Kidney (tissue), 14 donors: ENCODE measurements around the gene RXFP3. TPM values are rescaled to one million over a fixed set of nuclear protein-coding genes. Genes with fewer than 3 reads are reported as not detected.

Source experiments
- DNase-seq, 5 donors: peaks; one replicate each; pipeline ENCODE4 v3.0.0-alpha.2; 2013 to 2020
- FAIRE-seq: peaks from 2 replicates; lab custom pipeline; 2012; peaks lifted over from hg19 to GRCh38; lab: Jason Lieb, UNC
- H3K27ac ChIP-seq, 2 donors: one replicate each; pipeline ENCODE4 v1.7.0; 2013; ENCODE audit warnings: low read depth in 2 of 2, low read length in 2 of 2, inconsistent platforms in 1 of 2
- H3K27me3 ChIP-seq: one replicate; pipeline ENCODE4 v1.7.1; 2013; ENCODE audit warnings: low read length, inconsistent platforms; ENCODE audit not compliant: control insufficient read depth, insufficient read depth
- H3K36me3 ChIP-seq, 3 donors: one replicate each; pipeline versions ENCODE4 v1.7.0 to v1.7.1; 2013; ENCODE audit warnings: low read length in 3 of 3, control low read depth in 1 of 3, inconsistent platforms in 1 of 3; ENCODE audit not compliant: insufficient read depth in 3 of 3, control insufficient read depth in 2 of 3
- H3K4me1 ChIP-seq, 3 donors: one replicate each; pipeline versions ENCODE4 v1.7.0 to v1.7.1; 2013; ENCODE audit warnings: low read length in 3 of 3, inconsistent platforms in 1 of 3, low read depth in 1 of 3; ENCODE audit not compliant: control insufficient read depth in 2 of 3, insufficient read depth in 2 of 3
- H3K4me3 ChIP-seq, 3 donors: one replicate each; pipeline versions ENCODE4 v1.7.0 to v1.8.1; 2013; ENCODE audit warnings: low read length in 3 of 3, control low read depth in 1 of 3, inconsistent platforms in 1 of 3
- H3K9ac ChIP-seq, 3 donors: one replicate each; pipeline versions ENCODE4 v1.7.0 to v1.7.1; 2013; ENCODE audit warnings: low read length in 3 of 3, control low read depth in 1 of 3, inconsistent platforms in 1 of 3
- H3K9me3 ChIP-seq, 3 donors: one replicate each; pipeline versions ENCODE4 v1.7.0 to v1.7.1; 2013; ENCODE audit warnings: low read length in 3 of 3, control low read depth in 1 of 3, inconsistent platforms in 1 of 3; ENCODE audit not compliant: control insufficient read depth in 2 of 3, insufficient read depth in 1 of 3
- CTCF ChIP-seq: IDR thresholded peaks from 3 replicates; pipeline ENCODE4 v1.5.1; 2012; ENCODE audit warnings: mild to moderate bottlenecking, moderate library complexity, borderline replicate concordance; ENCODE audit not compliant: insufficient read depth; ENCODE audit errors: extremely low read depth
- intact Hi-C: fragments of 100-400 bp; cut with DNase I; formaldehyde crosslinking; loops from one replicate; pipeline ENCODE4 v1.11.1; 2022
- polyA plus RNA-seq: library from polyadenylated mRNA; stranded (reverse); fragments of 350-450 nt; fragmentation: Illumina TruSeq; extraction: RNeasy Lipid Tissue Mini Kit (QIAGEN cat#74804); gene quantifications from one replicate; pipeline ENCODE4 v1.2.3, GENCODE V29; 2014; ENCODE audit warnings: low read depth, low replicate concordance; ENCODE audit not compliant: insufficient read depth
- total RNA-seq: library from RNA; stranded (reverse); fragmentation: NEBNext Ultra II Directional; extraction: Animal tissue kit (Norgen Biotek cat#: 25700); gene quantifications from one replicate; pipeline ENCODE4 v1.2.1, GENCODE V29; 2021
- donor health status: control.
- donor health status: control.
- donor health status: control.
- donor health status: control.
- donor health status: control.
- donor health status: DM: yes; HTN: yes; CAD: no.
- donor health status: Normal renal cell carcinoma (clear cell type).

The RXFP3 gene
- total and polyA plus RNA-seq, 2 donors from 2014 or later, result not detected

GRCh38 chr5:33964132-33964700, 28.0 kb downstream of the RXFP3 start:
- no peak for TF ChIP-seq CTCF
- intact Hi-C loops, result no loop called here
- no peak for FAIRE-seq

GRCh38 chr5:33966805-33967204, 30.6 kb downstream of the RXFP3 start:
- FAIRE-seq, result no peak

More at GRCh38 chr5:33964132-33964700, 28.0 kb downstream of the RXFP3 start:
- Histone ChIP-seq H3K4me1 (no peaks in the 10 kb centered on the region), H3K27ac (no peak overlapping the region), H3K9me3 (no peaks in the 10 kb centered on the region), H3K27me3 (no peaks in the 10 kb centered on the region), H3K9ac (no peak overlapping the region), H3K36me3 (no peaks in the 10 kb centered on the region), H3K4me3 (no peak overlapping the region)
- DNase-seq, result no peak

DNA sequence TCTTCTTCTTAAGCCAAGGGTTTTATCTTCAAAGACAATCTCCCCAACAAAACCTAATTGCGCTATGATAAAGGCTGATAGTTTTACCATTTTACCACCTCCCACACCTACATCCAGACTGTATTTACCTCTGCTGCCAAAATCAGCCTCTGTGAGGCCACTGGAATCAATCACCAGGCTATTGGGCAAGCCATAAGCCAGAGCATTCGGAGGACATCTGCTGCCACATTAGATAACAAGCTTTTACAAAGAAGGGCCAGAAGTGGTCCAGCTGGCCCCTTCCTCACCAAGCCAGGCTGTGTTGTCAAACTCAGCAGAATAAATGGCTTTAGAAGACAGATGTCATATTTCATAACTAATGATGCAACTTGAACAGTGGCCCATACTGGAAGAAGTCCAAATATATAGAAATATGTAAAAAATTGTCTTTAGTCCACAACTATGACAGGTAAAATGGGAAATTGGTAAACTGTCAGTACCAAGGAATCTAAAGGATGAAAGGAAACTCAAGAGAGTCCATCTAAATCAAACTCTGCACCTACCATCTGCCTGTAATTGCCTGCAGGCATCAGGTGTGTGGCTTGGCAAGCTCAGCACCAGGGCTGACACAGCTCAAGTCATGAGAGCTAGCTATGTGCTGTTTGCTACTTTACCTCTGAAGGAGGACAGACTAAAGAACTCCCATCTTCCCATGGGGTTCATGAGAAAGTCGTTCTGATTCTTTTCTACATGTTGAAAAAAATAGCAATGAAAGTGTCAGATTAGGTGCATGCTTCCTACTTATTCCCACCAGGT, 32.2 kb downstream of the RXFP3 start:
- H3K9me3 ChIP-seq, result no peaks in the 10 kb centered on the region
- DNase-seq (no peak), FAIRE-seq (no peak)
- H3K4me3 ChIP-seq, result no peak overlapping the region
- no peaks in the 10 kb centered on the region for H3K27me3 ChIP-seq
- H3K27ac ChIP-seq, result no peak overlapping the region
- no peaks in the 10 kb centered on the region for H3K36me3 ChIP-seq
- H3K4me1 ChIP-seq, result no peaks in the 10 kb centered on the region
- H3K9ac ChIP-seq, result no peak overlapping the region
- no peak for TF ChIP-seq CTCF
- intact Hi-C loops, result no loop called here

More at GRCh38 chr5:33966805-33967204, 30.6 kb downstream of the RXFP3 start:
- Histone ChIP-seq H3K27ac (no peak overlapping the region), H3K9ac (no peak overlapping the region), H3K9me3 (no peaks in the 10 kb centered on the region), H3K27me3 (no peaks in the 10 kb centered on the region), H3K4me3 (no peak overlapping the region), H3K4me1 (no peaks in the 10 kb centered on the region), H3K36me3 (no peaks in the 10 kb centered on the region)
- no peak for TF ChIP-seq CTCF
- intact Hi-C loops, result no loop called here
- DNase-seq, result no peak
